ENCODE measurements around the gene LRGUK. TPM values are rescaled to one million over a fixed set of nuclear protein-coding genes. Genes with fewer than 3 reads are reported as not detected.
"Not testable (repeated sequence)": the region's sequence is repeated elsewhere in the genome, so short reads cannot be mapped to it uniquely, and the experiment has no call there.

LRGUK gene, protein sequence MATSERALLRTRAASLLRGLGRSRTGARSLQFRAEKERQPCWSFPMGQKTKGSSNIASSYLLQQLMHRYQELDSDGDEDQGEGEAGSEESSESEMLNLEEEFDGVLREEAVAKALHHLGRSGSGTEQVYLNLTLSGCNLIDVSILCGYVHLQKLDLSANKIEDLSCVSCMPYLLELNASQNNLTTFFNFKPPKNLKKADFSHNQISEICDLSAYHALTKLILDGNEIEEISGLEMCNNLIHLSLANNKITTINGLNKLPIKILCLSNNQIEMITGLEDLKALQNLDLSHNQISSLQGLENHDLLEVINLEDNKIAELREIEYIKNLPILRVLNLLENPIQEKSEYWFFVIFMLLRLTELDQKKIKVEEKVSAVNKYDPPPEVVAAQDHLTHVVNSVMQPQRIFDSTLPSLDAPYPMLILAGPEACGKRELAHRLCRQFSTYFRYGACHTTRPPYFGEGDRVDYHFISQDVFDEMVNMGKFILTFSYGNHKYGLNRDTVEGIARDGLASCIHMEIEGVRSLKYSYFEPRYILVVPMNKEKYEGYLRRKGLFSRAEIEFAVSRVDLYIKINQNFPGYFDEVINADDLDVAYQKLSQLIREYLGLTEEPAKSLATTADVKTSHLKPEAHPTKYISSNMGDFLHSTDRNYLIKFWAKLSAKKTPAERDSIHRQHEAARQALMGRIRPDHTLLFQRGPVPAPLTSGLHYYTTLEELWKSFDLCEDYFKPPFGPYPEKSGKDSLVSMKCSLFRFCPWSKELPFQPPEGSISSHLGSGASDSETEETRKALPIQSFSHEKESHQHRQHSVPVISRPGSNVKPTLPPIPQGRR
- total RNA-seq: 1.4 TPM

GRCh38 chr7:134126966-134127848, at the start of gene LRGUK:
TSS of gene LRGUK (plus strand) at chr7:134127340. CDS start at chr7:134127368, 28 bp downstream.
- DNase-seq: peak; percentile 81

DNA sequence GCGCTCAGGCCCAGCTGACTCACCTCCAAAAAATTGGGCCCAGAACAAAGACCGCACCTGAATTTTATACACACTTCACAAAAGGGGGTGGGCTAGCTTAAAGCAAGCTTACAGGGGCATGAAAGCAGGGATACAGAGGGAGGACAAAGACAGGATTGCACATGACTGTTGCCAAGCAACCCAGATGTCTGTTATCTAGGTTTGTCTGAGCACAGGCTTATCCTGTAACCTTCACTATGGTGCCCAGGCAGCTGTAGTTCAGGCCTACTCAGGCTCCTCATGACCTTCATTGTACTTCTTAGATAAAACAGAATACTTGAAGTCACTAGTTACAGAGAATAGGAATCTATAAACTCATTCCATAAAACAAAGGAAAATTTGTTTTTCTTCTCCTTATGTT, 49.6 kb upstream of the LRGUK start:
- DNase-seq: not testable (repeated sequence)

DNA sequence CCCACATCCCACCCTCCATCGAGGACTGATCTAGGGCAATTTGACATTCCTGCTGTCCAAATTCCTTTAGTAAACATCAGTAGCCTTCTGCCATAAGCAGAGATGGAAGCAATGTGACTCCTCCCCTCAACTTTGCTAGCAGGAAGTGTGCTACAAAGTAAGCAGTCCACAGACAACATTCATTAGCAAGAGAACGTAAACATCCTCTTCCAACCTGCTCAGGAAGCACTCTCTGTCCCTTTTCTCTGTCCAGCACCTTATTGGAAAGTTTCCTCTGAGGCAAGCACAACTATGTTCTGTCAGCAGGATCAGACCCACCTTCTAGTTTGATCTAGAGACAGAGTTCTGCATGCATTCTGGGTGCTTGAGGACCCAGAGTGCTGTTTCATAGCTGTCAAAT, 48.1 kb upstream of the LRGUK start:
- no peak for DNase-seq

DNA sequence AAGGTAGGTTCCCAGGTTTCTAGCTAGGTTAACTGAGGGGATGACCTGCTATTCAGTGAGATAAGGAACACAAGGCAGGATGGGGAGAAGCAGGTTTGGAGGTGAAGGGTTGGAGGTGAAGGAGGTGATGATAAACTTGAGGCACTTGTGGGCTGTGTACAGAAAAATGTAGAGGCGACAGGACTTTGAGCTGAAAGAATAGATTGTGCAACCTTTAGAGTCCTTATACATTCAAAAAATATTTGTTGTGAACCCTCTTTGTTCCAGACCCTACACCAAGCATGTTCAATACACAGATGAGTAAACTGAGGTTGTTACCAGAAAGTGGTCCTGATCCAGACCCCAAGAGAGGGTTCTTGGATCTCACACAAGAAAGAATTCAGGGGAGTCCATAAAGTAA, 45.4 kb upstream of the LRGUK start:
- DNase-seq: no peak

DNA sequence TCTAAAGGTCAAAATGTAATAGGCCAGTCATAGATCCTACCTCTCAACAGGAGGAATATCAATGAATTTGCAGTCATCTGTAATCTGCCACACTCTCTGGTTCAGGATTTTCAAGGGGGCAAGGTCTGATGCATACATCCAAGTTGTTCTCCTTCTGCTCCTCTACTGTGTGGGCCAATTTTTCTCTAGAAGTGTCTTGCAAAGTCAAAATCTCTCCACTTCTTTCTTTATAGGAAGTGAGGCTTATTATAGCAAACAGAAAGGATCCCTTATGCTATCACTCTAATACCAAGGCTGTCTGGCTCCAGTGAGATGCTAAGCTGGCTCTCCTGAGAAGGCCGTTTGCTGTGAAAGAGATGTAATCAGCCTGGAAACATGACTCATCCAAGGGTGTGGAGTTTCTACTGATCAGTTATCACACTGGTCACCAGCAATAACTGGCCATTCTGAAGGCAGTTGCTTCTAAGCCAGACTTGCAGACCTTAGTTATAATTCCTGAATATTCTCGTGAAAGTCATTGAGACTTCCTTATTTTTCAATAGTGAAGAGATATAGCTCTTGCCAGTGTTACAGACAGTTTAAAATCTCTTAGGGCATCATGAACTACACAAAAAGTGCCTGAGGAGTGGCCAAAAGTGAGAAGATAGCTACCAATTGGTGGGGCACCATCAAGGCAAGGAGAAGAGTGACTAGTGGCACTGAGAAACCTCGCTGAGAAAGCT, 43.2 kb upstream of the LRGUK start:
- DNase-seq: no peak

- DNase-seq: no peak
Measured at GRCh38 chr7:134084488-134085144, 42.5 kb upstream of the LRGUK start.

DNA sequence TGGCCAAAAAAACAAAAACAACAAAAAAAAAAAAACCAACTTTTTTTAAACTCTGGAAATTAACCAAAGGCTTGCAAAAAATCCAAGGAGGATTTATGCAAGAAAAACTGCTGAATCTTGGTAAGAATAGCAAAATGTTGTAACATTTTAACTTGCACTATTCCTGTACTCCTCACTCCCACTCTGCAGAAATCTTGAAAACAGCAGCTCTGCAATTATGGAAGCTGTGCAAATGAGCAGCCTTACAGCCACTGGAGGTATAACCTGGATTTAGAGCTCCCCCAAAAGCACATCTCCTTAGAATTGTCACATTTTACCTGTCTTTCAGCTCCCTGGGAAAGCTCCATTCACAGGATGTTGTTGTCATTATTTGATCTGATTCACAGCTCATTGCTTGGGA, 41.8 kb upstream of the LRGUK start:
- DNase-seq: no peak

- no peak for DNase-seq
Measured at GRCh38 chr7:134086998-134087735, 40.0 kb upstream of the LRGUK start.

- no peak for DNase-seq
Measured at GRCh38 chr7:134088199-134088598, 38.9 kb upstream of the LRGUK start.

GRCh38 chr7:134089446-134089845, 37.7 kb upstream of the LRGUK start:
- DNase-seq: no peak

DNA sequence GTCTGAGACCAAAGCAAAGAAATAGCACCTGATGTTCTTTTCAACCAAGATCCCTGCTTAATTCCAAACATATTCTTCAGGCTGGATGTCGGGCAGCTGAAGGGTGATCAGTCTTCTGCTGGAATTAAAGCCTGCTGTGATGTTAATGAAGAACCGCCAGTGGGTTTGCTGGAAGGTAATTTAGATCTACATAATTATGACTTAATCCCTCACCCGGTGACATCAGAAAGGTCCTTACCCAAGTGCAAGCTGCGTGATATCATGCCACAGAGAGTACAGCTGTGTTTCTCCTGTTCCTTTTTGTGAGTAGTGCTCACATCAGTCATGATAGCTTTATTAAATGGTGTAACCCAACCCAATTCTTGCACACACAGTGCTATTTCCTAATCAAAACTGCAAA, 29.1 kb upstream of the LRGUK start:
- DNase-seq: no peak

DNA sequence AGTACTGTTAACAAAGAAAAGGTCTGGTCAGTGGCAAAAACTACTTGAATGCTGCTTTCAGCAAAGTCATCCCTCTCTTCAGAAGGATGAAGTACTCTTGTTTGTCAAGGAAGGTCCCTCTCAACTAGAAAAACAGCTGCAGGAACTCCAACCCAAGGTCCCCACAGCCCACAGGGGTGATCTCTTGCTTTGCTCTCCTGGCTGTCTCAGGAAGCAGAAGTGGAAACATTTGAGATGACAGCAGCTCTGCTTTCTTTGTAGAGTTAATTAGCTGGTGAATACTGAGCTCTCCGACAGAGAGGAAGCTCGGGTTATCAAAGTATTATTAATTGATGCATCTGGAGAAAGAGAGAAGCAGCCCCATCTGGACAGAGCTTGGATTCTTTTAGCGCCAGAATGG, 25.4 kb upstream of the LRGUK start:
- DNase-seq: no peak

GRCh38 chr7:134104166-134104565, 23.0 kb upstream of the LRGUK start:
- DNase-seq: no peak

- no peak for DNase-seq
Measured at GRCh38 chr7:134105841-134106240, 21.3 kb upstream of the LRGUK start.

- no peak for DNase-seq
Measured at GRCh38 chr7:134108802-134109201, 18.3 kb upstream of the LRGUK start.

- DNase-seq: no peak
Measured at GRCh38 chr7:134113655-134114054, 13.5 kb upstream of the LRGUK start.

- no peak for DNase-seq
Measured at GRCh38 chr7:134114992-134115391, 12.1 kb upstream of the LRGUK start.

- DNase-seq: no peak
Measured at GRCh38 chr7:134120405-134120804, 6.7 kb upstream of the LRGUK start.

GRCh38 chr7:134121632-134122139, 5.5 kb upstream of the LRGUK start:
- no peak for DNase-seq

DNA sequence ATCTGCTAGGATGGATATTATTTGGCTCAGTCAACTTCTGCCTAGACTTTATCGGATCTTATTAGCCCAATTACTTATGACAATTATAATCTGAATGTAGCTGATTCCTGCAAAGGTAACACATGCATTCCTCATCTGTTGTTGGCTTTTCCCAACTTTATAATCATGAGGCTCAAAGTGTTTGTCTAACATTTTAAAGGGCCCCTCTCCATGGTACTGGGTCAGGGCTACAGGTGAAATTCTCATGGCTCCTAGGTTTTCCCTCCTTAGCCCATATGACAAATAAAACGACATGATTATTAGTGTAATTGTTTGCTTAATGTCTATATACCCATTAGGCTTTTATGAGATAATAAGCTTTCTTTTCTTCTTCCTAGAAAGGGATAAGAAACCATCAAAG, 4.2 kb upstream of the LRGUK start:
- no peak for DNase-seq

Data from skin of body (tissue), 2 donors.